ENCODE measurements around the gene HDAC4. TPM values are rescaled to one million over a fixed set of nuclear protein-coding genes. Genes with fewer than 3 reads are reported as not detected.

HDAC4 gene
- total RNA-seq, 4 donors from 2014 or later: 12.9 to 91.6 (median 39.8) TPM

DNA sequence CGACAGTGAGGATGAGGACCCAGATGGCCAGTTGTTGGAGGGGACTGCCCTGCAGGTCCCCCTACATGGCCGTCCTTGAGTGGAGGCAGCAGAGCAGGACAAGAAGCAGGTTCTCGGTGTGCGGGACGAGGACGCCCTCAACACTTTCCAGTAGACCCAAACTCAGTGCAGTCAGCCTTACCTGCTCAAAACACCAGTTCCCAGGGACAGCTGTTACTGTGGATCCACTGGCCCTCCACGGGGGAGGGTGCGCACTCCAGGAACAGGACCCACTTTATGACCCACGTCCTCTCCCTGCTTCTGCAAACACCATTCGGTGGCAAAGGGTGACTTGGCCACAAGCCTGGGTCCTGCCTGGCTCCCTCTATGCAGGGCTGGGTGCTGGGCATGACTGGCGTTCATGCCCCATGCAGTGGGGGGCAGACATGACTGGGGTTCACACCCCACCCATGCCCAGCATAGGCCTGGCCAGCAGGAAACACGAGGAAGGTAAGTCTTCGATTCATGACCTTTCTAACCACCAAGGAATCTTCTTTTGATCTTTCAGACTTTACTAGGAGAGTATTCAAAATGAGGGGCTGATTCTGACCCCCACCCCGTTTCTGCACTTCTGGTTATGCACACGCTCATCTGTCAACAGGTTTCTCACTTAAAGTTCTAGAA lies 233.7 kb downstream of the HDAC4 start:
- DNase-seq: peak in 1 of 2 donors; percentile 0
- Histone ChIP-seq H3K36me3 (peaks cover 0 to 9% of the 10 kb centered on the region in 2 donors), H3K27me3 (no peaks in the 10 kb centered on the region), H3K4me1 (no peaks in the 10 kb centered on the region), H3K9me3 (no peaks in the 10 kb centered on the region), H3K4me3 (replicated peaks in 1 of 3) (no peak overlapping the region), H3K27ac (no peak overlapping the region)
- intact Hi-C loops (cut with DNase I): no loop called here
- WGBS, 2 donors: 85 to 93% methylated on average over 13 to 15 of the region's 15 CpGs
- no peak for TF ChIP-seq POLR2A (IDR thresholded peaks at IDR 0.05)
- TF ChIP-seq, protein P1, sequence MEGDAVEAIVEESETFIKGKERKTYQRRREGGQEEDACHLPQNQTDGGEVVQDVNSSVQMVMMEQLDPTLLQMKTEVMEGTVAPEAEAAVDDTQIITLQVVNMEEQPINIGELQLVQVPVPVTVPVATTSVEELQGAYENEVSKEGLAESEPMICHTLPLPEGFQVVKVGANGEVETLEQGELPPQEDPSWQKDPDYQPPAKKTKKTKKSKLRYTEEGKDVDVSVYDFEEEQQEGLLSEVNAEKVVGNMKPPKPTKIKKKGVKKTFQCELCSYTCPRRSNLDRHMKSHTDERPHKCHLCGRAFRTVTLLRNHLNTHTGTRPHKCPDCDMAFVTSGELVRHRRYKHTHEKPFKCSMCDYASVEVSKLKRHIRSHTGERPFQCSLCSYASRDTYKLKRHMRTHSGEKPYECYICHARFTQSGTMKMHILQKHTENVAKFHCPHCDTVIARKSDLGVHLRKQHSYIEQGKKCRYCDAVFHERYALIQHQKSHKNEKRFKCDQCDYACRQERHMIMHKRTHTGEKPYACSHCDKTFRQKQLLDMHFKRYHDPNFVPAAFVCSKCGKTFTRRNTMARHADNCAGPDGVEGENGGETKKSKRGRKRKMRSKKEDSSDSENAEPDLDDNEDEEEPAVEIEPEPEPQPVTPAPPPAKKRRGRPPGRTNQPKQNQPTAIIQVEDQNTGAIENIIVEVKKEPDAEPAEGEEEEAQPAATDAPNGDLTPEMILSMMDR (IDR thresholded peaks at IDR 0.05): no peak

DNA sequence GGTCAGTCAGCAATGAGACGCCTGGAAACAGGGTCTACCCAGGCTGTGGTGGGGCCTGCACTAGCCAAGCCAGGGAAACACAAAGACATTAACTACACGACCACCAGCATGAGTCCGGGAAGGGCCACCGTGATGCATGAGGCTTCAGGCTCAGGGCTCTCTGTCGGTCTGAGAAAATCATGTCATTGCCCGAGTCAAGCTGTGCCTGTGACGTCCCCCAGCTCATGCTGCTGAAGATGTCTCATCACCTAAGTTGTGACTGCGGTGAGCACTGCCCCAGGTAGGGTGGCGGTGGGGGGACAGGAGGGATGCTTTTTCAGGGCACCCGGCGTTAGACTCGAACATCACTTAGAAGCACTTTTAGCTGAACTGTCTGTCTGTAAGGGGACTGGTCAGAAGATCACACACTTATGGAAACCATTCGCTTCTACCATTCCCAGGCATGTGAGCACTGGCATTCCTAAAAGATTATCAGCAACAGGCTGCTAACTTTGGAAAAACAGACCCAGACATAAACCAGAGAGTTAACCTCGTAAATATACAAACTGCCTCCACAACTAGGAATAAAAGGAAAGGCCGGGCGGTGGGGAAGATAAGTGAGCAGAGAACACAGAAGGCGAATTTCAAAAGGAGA lies 234.5 kb downstream of the HDAC4 start:
- H3K27me3 ChIP-seq: no peaks in the 10 kb centered on the region
- WGBS, 2 donors: 90 to 92% methylated on average over 13 to 17 of the region's 17 CpGs
- no peak overlapping the region for H3K27ac ChIP-seq
- H3K36me3 ChIP-seq: peaks cover 0 to 9% of the 10 kb centered on the region in 2 donors
- TF ChIP-seq POLR2A (IDR thresholded peaks at IDR 0.05): no peak
- TF ChIP-seq, protein P1 (IDR thresholded peaks at IDR 0.05): no peak
- H3K9me3 ChIP-seq: no peaks in the 10 kb centered on the region
- H3K4me3 ChIP-seq (replicated peaks in 1 of 3): no peak overlapping the region
- intact Hi-C loops (cut with DNase I): no loop called here
- H3K4me1 ChIP-seq: no peaks in the 10 kb centered on the region
- DNase-seq: no peak

DNA sequence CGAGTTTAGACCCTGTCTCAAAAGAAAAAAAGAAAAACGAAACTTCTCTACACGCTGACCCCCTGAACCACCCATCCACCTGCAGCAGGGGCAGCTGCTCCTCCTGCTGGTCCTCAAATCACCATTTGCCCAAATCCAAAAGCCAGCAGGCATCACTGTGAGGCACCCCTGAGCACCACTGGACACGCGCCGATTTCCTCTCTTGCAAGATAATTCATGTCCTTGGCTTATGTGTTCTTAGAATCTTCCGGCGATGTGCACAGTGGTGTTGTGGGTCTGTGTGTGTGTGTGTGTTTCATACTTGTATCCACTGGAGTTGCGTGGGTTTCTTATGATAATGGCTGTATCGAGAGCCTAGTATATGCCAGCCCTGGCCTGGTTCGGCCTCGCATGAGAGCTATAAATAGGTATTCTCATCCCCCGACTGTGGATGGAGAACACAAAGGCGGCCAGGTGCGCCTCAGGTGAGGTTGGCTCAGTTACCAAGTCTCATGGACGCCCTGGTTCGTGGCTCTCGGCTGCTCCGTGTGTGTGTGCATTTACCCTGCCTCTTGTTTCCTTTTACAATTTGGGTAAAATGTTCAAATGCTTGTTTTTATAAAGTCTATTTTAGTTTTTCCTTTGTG lies 235.5 kb downstream of the HDAC4 start:
- no peak for TF ChIP-seq POLR2A (IDR thresholded peaks at IDR 0.05)
- TF ChIP-seq, protein P1 (IDR thresholded peaks at IDR 0.05): no peak
- Histone ChIP-seq H3K27me3 (no peaks in the 10 kb centered on the region), H3K4me3 (replicated peaks in 1 of 3) (no peak overlapping the region), H3K27ac (no peak overlapping the region), H3K4me1 (no peaks in the 10 kb centered on the region), H3K36me3 (peaks cover 0 to 9% of the 10 kb centered on the region in 2 donors), H3K9me3 (no peaks in the 10 kb centered on the region)
- 96% methylated on average over 19 of the region's 19 CpGs for whole genome bisulfite sequencing, 2 donors
- peak in 1 of 2 donors; percentile 2 for DNase-seq
- intact Hi-C loops (cut with DNase I): no loop called here

DNA sequence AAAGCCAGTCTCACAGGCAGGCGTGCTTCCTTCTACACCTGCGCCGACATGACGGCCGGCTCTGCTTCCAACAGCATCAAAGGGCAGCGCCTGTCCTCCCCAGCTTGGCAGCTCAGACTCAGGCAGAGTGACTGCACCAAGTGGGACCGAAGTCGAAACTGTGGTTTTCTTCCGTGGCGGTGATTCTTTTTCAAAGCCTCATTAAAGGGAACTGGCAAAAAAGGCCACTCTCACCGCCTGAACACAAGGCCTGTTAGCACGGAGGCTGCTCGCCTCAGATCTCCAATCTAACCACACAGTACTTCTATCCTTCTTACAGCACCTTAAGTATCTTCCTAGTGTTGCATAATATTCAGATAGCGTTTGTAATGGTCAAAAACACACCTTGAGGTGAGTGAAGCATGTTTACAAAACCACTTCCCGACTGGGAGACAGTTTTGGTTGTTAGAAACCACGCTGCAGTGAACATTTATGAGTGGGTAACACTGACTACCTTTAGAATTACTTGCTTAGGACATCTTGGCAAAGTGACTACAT lies 236.4 kb downstream of the HDAC4 start:
- Histone ChIP-seq H3K4me3 (replicated peaks in 1 of 3) (no peak overlapping the region), H3K27me3 (no peaks in the 10 kb centered on the region), H3K9me3 (no peaks in the 10 kb centered on the region), H3K27ac (no peak overlapping the region), H3K4me1 (no peaks in the 10 kb centered on the region), H3K36me3 (peaks cover 0 to 8% of the 10 kb centered on the region in 2 donors)
- intact Hi-C loops (cut with DNase I): no loop called here
- peak in 1 of 2 donors; percentile 1 for DNase-seq
- no peak for TF ChIP-seq POLR2A (IDR thresholded peaks at IDR 0.05)
- WGBS, 2 donors: 91 to 94% methylated on average over 16 of the region's 16 CpGs

DNA sequence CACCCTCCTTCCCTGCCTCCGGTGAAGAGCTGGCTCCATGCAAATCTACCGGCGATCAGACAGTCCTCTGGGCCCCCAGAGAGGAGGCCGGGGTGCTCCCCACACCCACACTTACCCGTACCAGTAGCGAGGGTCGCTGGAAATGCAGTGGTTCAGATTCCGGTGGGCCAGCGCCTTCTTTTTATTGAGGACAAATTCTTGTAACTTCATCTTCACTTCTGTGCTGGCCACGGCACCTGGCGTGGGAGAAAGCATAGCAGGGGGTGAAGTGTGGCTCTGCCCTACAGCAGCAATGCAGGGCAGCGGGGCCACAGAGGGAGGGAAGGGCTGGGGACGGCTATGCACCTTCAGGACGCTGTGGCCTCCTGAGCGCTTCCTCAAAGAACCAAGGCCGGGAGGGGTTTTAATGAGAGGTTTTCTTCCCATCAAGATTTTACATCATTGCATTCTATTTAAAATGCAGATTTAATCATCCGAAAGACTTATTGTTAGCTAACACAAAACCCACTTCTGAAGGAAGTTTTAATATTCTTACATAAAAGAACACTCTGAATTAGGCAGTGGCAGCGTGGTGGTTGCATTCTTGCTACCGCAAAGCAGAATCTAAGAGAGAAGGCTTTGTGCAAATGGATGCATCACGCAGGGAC lies 237.0 kb downstream of the HDAC4 start:
- no peaks in the 10 kb centered on the region for H3K9me3 ChIP-seq
- no peak for TF ChIP-seq POLR2A (IDR thresholded peaks at IDR 0.05)
- TF ChIP-seq, protein P1 (IDR thresholded peaks at IDR 0.05): no peak

More for the DNA sequence above, 237.0 kb downstream of the HDAC4 start:
- intact Hi-C loops (cut with DNase I): no loop called here
- peaks cover 0 to 6% of the 10 kb centered on the region in 2 donors for H3K36me3 ChIP-seq
- no peaks in the 10 kb centered on the region for H3K27me3 ChIP-seq
- H3K4me1 ChIP-seq: no peaks in the 10 kb centered on the region
- no peak for DNase-seq
- no peak overlapping the region for H3K4me3 ChIP-seq (replicated peaks in 1 of 3)
- 90 to 91% methylated on average over 20 of the region's 20 CpGs for WGBS, 2 donors
- no peak overlapping the region for H3K27ac ChIP-seq
